Neural progenitor cell (in vitro differentiated cells): ENCODE measurements around the gene CNNM2. TPM values are rescaled to one million over a fixed set of nuclear protein-coding genes. Genes with fewer than 3 reads are reported as not detected.
A peak's percentile ranks its signal among the peaks of the same experiment; 100 is the strongest.
"Not testable (repeated sequence)": the region's sequence is repeated elsewhere in the genome, so short reads cannot be mapped to it uniquely, and the experiment has no call there.

Source experiments
- DNase-seq: peaks from one replicate; pipeline ENCODE4 v3.0.0-alpha.2; 2016; ENCODE audit warnings: low spot score
- H2AFZ ChIP-seq: fragments of 200-600 bp; sonication (generic); replicated peaks from 2 replicates; pipeline ENCODE4 v1.6.1; 2016; ENCODE audit warnings: antibody characterized with exemption
- H3F3A ChIP-seq: fragments of 200-600 bp; sonication (generic); 2 replicates; pipeline ENCODE4 v1.6.1; 2016; ENCODE audit warnings: antibody characterized with exemption, low read depth
- H3K27ac ChIP-seq: fragments of 200-600 bp; sonication (generic); 2 replicates; pipeline ENCODE4 v1.5.1; 2016; ENCODE audit warnings: mild to moderate bottlenecking
- H3K27me3 ChIP-seq: fragments of 200-600 bp; sonication (generic); 2 replicates; pipeline ENCODE4 v1.6.1; 2016; ENCODE audit warnings: mild to moderate bottlenecking, moderate library complexity
- H3K36me3 ChIP-seq: fragments of 200-600 bp; sonication (generic); 2 replicates; pipeline ENCODE4 v1.5.1; 2016
- H3K4me1 ChIP-seq: fragments of 200-600 bp; sonication (generic); 2 replicates; pipeline ENCODE4 v1.6.1; 2016; ENCODE audit warnings: mixed run types
- H3K4me2 ChIP-seq: fragments of 200-600 bp; sonication (generic); 2 replicates; pipeline ENCODE4 v1.6.1; 2016
- H3K4me3 ChIP-seq: fragments of 200-600 bp; sonication (generic); 2 replicates; pipeline ENCODE4 v1.5.1; 2016
- H3K79me2 ChIP-seq: fragments of 200-600 bp; sonication (generic); 2 replicates; pipeline ENCODE4 v1.6.1; 2016; ENCODE audit warnings: low read depth
- H3K9ac ChIP-seq: fragments of 200-600 bp; sonication (generic); 2 replicates; pipeline ENCODE4 v1.6.1; 2016
- H3K9me3 ChIP-seq: fragments of 200-600 bp; sonication (generic); 2 replicates; pipeline ENCODE4 v1.5.1; 2016; ENCODE audit warnings: low read depth
- H4K20me1 ChIP-seq: fragments of 200-600 bp; sonication (generic); 2 replicates; pipeline ENCODE4 v1.6.1; 2016; ENCODE audit warnings: low read depth
- H3K27ac Mint-ChIP-seq: 3 replicates; pipeline ENCODE4 v1.8.0; 2021; ENCODE audit warnings: mixed read lengths
- H3K27me3 Mint-ChIP-seq: 2 replicates; pipeline ENCODE4 v1.8.0; 2022; ENCODE audit warnings: low read depth, mild to moderate bottlenecking, inconsistent platforms, moderate library complexity, mixed read lengths; ENCODE audit not compliant: insufficient read depth
- H3K36me3 Mint-ChIP-seq: 3 replicates; pipeline ENCODE4 v1.8.0; 2021; ENCODE audit warnings: mixed read lengths
- H3K4me1 Mint-ChIP-seq: 3 replicates; pipeline ENCODE4 v1.8.0; 2021; ENCODE audit warnings: mixed read lengths
- H3K4me3 Mint-ChIP-seq: 3 replicates; pipeline ENCODE4 v1.8.0; 2021; ENCODE audit warnings: mild to moderate bottlenecking, moderate library complexity, mixed read lengths
- H3K9me3 Mint-ChIP-seq: 3 replicates; pipeline ENCODE4 v1.8.0; 2020; ENCODE audit warnings: mixed read lengths
- CTCF ChIP-seq: fragments of 200-600 bp; sonication (generic); IDR thresholded peaks from 2 replicates; pipeline ENCODE4 v1.5.1; 2017; ENCODE audit warnings: antibody characterized with exemption, mild to moderate bottlenecking
- EZH2 ChIP-seq: fragments of 200-600 bp; sonication (generic); IDR thresholded peaks from 2 replicates; pipeline ENCODE4 v1.6.1; 2017; ENCODE audit warnings: antibody characterized with exemption, mild to moderate bottlenecking, moderate library complexity
- EZH2phosphoT487 ChIP-seq: fragments of 200-600 bp; sonication (generic); IDR thresholded peaks from 2 replicates; pipeline ENCODE4 v1.6.1; 2017; ENCODE audit warnings: antibody characterized with exemption
- small RNA-seq: library from RNA; depleted of rRNA; stranded (forward); fragments of <200 nt; gene quantifications from one replicate; pipeline ENCODE3, GENCODE V24; 2015
- total RNA-seq: library from RNA; depleted of rRNA; stranded (reverse); fragments of >200 nt; gene quantifications from 2 replicates; pipeline ENCODE4 v1.2.3, GENCODE V29; 2015; ENCODE audit warnings: low replicate concordance

The CNNM2 gene
- total RNA-seq, 1 donor from 2014 or later, result 11.4 TPM

- peaks cover 6% of the 10 kb centered on the region for H3K27me3 Mint-ChIP-seq
- no peak overlapping the region for H3K4me3 Mint-ChIP-seq
- DNase-seq, result no peak
- Histone ChIP-seq H3K27me3 (no peaks in the 10 kb centered on the region), H3K9ac (no peak overlapping the region), H3K79me2 (no peaks in the 10 kb centered on the region), H3F3A (peaks cover 12% of the 10 kb centered on the region), H3K4me2 (peak overlapping the region; percentile 3), H3K36me3 (peaks cover 1% of the 10 kb centered on the region), H3K4me1 (peaks cover 11% of the 10 kb centered on the region), H2AFZ (no peak overlapping the region), H3K4me3 (no peak overlapping the region), H3K9me3 (no peaks in the 10 kb centered on the region), H3K27ac (peak overlapping the region; percentile 56), H4K20me1 (no peaks in the 10 kb centered on the region)
- peaks cover 53% of the 10 kb centered on the region for H3K36me3 Mint-ChIP-seq
- H3K9me3 Mint-ChIP-seq, result peaks cover 39% of the 10 kb centered on the region
- peak overlapping the region; percentile 10 for H3K27ac Mint-ChIP-seq
- H3K4me1 Mint-ChIP-seq, result peaks cover 7% of the 10 kb centered on the region
- TF ChIP-seq EZH2 (no peak), EZH2phosphoT487 (no peak)
Observed at GRCh38 chr10:103130910-103131309, 212.8 kb downstream of the CNNM2 start.

GRCh38 chr10:103135168-103135567 is 217.1 kb downstream of the CNNM2 start:
- not testable (repeated sequence) for H2AFZ ChIP-seq, H3K27me3 ChIP-seq, H3K4me2 ChIP-seq, H3K79me2 ChIP-seq, H3K9ac ChIP-seq, H3K4me3 Mint-ChIP-seq, H3K9me3 ChIP-seq, DNase-seq, H3K36me3 ChIP-seq, H3K4me1 Mint-ChIP-seq, H3K27me3 Mint-ChIP-seq, H3K4me3 ChIP-seq, H4K20me1 ChIP-seq, H3K27ac ChIP-seq, H3K27ac Mint-ChIP-seq
- Mint-ChIP-seq H3K9me3 (peaks cover 36% of the 10 kb centered on the region), H3K36me3 (peaks cover 60% of the 10 kb centered on the region)
- H3K4me1 ChIP-seq, result peaks cover 11% of the 10 kb centered on the region
- peaks cover 12% of the 10 kb centered on the region for H3F3A ChIP-seq

GRCh38 chr10:103139803-103140202 is 221.7 kb downstream of the CNNM2 start:
- Histone ChIP-seq H2AFZ (no peak overlapping the region), H3K9ac (no peak overlapping the region), H3K27me3 (no peaks in the 10 kb centered on the region), H3K4me2 (no peak overlapping the region), H3K9me3 (no peaks in the 10 kb centered on the region), H3F3A (peaks cover 20% of the 10 kb centered on the region), H4K20me1 (no peaks in the 10 kb centered on the region), H3K27ac (no peak overlapping the region), H3K4me3 (no peak overlapping the region), H3K4me1 (peaks cover 17% of the 10 kb centered on the region), H3K79me2 (peaks cover 17% of the 10 kb centered on the region), H3K36me3 (peaks cover 8% of the 10 kb centered on the region)
- peaks cover 33% of the 10 kb centered on the region for H3K36me3 Mint-ChIP-seq
- TF ChIP-seq EZH2 (no peak), CTCF (no peak), EZH2phosphoT487 (no peak)
- no peak for DNase-seq
- peaks cover 9% of the 10 kb centered on the region for H3K9me3 Mint-ChIP-seq
- peaks cover 3% of the 10 kb centered on the region for H3K4me1 Mint-ChIP-seq
- H3K27me3 Mint-ChIP-seq, result no peaks in the 10 kb centered on the region
- no peak overlapping the region for H3K4me3 Mint-ChIP-seq
- no peak overlapping the region for H3K27ac Mint-ChIP-seq

Small RNA genes within 50 kb of the gene (small RNA-seq; reads per million reads assigned to genes)
- gene AS3MT (not detected), gene RF00026 (not detected), gene RF02271 (not detected)

Other genes with a start within 250 kb of the CNNM2 start
- gene ARL3, start 203.9 kb upstream of the CNNM2 start, total RNA-seq, result 20.8 and 29.7 TPM in 2 replicates
- gene SFXN2, start 203.7 kb upstream of the CNNM2 start, total RNA-seq, result 6.4 and 15.5 TPM in 2 replicates
- gene WBP1L, start 174.3 kb upstream of the CNNM2 start, total RNA-seq, result 21.1 and 29.3 TPM in 2 replicates
- gene CYP17A1, start 80.9 kb upstream of the CNNM2 start, total RNA-seq, result not detected in 2 replicates
- 10.1 and 18.4 TPM in 2 replicates for gene BORCS7, start 64.0 kb upstream of the CNNM2 start, total RNA-seq
- 33.3 and 40.3 TPM in 2 replicates for gene AS3MT, start 48.8 kb upstream of the CNNM2 start, total RNA-seq